Activated T-helper 9 cell treated with anti-CD3 and anti-CD28 coated beads, Interleukin-2, amount 50 U/mL, for 16 hours (primary cell): Measurements from ENCODE around the gene MMEL1.
"Not testable (repeated sequence)": the region's sequence is repeated elsewhere in the genome, so short reads cannot be mapped to it uniquely, and the experiment has no call there.

Experiments
- DNase-seq: peaks from one replicate; pipeline ENCODE4 v3.0.0-alpha.2; 2020; ENCODE audit warnings: low read depth

The MMEL1 gene

DNA sequence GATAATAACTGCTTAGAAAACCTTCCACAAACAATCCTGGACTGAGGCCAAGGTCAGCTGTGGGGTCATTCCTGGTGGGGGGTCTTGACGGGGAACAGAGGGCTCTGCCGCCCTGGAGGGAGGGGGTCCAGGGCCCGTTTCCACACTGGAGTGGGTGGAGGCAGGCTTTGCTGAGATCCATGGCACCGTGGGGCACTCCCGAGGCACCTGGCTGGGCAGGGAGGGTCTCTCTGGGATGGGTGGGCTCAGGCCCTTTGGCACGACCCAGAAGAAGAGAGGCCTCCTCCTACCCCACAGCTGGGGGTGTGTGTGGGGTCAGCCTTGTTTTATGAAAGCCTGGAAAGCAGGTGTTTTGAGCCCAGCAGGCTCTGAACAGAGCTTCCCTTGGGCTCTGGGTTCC lies 5.1 kb downstream of the MMEL1 start:
- DNase-seq, result no peak

DNA sequence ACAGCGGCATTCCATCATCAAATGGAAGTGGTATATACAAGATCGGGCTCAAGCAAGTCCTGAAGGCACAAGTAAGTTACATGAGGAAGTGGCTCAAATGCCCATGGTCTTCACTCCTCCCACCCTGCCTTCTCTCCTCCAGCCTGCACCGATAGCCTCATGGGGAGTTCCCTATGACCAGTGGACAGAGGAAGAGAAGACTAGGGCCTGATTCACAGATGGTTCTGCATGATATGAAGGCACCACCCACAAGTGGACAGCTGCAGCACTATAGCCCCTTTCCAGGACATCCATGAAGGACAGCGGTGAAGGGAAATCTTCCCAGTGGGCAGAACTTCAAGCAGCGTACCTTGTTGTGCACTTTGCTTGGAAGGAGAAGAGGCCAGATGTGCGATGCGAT lies 7.1 kb downstream of the MMEL1 start:
- not testable (repeated sequence) for DNase-seq

DNA sequence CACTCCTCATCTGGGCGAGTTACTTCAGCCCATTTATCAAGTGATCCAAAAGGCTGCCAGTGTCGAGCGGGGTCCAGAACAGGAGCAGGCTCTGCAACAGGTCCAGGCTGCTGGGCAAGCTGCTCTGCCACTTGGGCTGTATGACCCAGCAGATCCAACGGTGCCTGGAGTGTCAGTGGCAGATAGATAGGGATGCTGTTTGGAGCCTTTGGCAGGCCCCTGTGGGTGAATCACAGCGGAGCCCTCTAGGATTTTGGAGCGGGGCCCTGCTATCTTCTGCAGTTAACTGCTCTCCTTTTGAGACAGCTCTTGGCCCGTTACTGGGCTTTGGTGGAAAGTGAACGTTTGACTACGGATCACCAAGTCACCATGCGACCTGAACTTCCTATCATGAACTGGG lies 7.5 kb downstream of the MMEL1 start:
- DNase-seq, result no peak

DNA sequence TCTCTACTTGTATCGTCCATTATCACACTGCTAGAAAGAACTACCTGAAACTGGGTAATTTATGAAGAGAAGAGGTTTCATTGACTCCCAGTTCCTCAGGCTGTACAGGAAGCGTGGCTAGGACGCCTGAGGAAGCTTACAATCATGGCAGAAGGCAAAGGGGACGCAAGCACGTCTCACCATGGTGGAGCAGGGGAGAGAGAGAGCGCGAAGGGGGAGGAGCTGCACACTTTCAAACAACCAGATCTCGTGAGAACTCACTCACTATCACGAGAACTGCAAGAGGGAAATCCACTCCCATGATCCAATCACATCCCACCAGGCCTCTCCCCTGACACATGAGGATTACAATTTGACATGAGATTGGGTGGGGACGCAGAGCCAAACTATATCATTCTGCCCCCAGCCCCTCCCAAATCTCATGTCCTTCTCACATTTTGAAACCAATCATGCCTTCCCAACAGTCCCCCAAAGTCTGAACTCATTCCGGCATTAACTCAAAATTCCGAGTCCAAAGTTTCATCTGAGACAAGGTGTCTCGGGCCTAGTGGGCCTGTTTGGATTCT lies 8.0 kb downstream of the MMEL1 start:
- no peak for DNase-seq

DNA sequence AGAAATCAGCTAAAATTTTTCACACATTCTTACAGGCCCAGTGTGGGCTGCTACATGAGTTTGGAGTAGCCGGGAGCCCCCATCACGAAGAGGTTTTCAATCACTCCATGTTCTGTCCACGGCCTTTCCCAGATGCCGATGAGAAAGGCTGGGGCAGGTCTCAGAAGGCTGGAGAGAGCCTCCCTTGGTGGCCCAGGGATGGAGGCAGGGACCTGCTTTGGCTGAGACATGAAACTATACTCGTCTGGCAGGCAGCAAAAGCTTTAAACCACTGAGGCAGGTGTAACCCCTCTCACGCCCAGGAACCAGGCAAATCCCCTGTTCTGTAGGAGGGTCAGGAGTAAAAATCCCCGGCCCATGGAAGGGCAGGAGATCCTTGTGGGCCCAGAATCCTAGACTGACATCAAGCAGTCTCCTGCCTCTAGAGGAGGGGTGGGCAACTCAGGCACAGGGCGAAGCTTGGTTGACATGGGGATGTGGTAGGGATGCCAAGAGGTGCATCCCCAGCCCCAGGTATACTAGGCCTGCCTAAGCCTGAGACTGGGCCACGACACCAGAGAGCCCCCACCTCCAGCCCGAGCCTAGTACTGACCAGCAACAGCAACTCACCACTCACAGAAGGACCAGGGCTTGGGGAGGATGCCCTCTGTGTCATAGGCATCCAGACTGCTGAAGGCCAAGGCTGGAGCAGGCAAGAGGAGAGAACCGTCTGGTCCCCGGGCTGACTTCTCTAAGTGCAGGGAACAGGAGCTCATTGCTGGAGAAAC lies 9.1 kb downstream of the MMEL1 start:
- DNase-seq, result no peak

DNA sequence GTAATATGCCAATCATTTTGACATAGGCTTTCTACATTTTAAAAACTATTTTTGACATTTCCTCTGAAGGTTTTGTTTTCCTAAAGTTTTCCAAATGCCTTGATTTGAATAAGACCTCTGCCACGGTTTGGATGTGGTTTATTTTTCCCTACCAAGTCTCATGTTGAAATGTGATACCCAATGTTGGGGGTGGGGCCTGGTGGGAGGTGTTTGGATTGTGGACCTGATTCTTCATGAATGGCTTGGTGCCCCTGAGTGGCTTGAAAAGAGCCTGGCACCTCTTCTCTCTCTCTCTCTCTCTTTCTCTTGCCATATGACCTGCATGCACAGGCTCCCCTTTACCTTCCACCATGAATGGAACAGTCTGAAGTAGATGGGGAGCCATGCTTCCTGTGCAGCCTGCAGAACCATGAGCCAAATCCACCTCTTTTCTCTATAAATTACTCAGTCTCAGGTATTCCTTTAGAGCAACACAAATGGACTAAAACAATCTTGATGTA lies 14.8 kb downstream of the MMEL1 start:
- DNase-seq, result no peak

DNA sequence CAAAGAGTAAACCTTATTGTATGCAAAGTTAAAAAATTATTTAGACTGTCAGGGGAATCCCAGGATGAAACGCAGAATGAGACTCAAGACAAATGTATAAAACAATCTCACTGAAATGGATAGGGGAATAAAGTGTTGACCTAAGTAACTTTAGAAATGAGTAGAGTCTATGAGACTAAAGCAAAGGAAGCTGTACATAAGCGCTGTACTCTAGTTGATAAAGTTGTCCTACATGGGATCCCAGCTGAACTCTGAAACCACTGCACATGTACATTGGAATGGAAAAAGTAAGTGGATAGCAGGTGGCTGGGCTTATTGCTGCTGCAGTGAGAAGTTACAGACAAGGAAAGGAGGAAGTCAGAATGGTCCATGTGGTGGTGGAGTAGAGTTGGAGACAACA lies 18.7 kb downstream of the MMEL1 start:
- DNase-seq, result no peak

DNA sequence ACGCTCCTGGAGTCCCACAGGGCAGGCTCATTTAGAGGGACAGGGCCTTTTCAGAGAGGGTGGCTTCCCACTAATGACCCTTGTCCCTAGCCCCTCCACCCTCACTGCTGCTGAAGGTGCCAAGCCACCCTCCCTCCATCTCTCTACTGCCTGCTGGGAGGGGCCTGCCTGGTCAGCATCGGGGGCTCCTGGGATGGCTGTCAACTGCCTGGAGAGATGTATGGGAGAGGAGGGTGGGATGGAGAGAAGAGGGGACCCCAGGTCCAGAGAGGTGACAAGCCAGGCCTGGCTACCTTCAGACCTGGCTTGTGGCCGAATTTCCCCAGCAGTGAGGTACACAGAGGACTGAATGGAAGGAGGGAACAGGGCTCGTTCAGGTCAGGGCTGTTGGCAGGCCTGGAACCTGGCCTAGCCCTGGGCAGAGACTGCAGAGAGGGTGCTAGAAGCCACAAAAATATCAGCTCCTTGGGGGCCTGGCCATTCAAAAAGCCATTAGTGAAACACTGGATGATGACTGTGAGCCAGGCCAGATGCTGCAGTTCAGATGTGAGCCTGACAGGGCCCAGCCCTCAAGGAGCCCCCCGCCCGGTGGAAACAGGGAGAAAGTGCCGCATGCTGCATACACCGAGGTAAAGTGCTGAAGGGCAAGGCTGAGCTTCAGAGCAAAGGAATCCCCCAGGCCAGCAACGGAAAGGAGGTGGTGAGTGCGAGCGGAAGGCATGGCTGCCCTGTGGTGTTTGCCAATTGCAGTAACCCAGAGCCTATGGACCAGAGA lies 20.0 kb downstream of the MMEL1 start:
- no peak for DNase-seq

DNA sequence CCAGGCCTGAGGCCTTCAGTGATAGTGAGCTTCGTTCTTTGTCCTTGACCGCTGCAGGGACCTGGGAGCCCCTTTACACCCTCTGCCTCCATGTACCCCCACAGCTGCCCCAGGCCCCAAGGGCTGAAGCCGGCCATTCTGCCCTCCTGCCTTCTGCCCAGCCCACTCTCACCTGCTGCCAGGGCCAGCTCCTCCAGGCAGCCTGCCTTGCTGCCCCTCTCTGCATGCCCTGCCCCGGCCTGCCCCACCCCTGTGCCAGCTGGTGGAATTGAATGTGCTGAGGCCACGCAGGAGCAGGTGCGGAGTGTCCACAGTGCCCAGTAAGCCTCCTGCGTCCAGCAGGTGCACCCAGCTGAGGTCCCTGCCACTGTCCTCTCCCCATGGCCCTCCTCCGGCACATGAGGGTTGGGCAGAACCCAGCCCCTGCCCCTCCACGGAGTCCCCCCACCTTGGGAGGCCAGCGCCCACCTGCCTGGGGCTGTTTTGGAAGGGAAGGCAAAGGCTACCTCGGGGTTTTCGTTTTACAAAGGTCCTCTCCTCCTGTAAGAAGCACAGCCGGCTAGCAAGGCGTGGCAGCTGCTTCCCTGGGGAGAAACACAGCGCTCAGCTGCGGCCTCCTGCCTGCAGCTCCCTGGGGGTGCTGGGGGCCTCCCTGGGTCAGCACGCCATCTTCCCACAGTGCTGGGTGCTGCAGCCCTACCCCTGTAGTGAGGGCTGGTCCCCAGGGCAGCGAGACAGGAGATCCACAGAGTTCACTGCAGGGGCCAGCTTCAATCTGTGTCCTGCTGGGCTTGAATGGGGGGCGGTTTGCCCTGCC lies 21.0 kb downstream of the MMEL1 start:
- DNase-seq, result no peak

DNA sequence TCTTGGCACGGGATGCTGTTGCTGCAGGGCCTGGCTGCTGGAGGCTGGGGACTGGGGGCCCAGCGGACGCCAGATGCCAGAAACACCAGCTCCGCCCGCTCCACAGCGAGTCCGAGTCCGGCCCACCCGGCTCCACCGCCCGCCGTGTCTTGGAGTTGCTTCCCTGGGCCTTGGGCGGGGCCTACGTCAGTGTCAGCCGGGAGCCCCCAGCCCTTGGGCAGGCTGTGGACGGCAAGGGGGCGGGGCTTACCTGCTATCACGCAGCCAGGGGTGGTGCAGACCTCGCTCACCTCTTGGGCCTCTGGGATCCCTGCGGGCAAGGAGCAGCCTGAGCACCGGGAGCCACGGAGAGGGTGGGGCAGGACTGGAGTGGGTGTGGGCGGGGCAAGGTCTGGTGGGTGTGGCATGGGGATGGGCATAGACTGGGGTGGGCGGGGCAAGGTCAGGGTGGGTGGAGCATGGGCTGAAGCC lies 21.8 kb downstream of the MMEL1 start:
- DNase-seq, result no peak

DNA sequence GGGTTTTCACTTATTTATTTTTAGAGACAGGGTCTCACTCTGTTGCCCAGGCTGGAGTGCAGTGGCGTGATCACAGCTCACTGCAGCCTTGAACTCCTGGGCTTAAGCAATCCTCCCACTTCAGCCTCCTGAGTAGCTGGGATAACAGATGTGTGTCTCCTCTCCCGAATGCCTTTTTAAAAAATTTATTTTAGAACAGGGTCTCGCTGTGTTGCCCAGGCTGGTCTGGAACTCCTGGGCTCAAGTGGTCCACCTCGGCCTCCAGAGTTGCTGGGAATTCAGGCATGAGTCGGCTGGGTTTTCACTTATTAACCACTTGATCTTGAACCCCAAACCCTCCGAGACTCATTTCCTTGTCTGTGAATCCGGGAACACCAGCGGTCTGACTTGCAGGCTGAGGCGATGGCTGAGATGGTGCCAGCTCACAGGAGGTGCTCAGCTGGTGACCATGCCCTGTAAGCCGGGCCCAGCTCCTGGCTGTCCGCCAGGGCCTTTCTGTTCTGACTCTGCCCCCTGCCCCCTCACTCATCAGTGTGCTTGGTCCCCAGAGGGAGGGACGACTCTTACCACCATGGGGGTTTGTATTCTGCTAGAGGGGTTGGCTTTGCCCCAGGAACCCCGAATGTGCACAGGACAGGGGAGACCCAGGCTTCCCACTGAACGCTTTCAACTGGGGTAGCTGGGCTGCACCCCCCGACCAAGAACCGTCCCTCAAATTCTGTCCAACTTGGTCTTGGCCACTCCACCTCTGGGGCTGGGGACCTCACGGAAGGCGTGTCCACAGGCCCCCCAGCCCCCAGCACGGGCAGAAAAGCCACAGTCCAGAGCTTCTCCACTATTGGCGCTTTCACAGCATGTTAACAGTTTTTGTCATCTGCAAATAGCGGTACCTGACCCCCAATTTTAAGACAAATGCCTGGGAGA lies 22.5 kb downstream of the MMEL1 start:
- no peak for DNase-seq

DNA sequence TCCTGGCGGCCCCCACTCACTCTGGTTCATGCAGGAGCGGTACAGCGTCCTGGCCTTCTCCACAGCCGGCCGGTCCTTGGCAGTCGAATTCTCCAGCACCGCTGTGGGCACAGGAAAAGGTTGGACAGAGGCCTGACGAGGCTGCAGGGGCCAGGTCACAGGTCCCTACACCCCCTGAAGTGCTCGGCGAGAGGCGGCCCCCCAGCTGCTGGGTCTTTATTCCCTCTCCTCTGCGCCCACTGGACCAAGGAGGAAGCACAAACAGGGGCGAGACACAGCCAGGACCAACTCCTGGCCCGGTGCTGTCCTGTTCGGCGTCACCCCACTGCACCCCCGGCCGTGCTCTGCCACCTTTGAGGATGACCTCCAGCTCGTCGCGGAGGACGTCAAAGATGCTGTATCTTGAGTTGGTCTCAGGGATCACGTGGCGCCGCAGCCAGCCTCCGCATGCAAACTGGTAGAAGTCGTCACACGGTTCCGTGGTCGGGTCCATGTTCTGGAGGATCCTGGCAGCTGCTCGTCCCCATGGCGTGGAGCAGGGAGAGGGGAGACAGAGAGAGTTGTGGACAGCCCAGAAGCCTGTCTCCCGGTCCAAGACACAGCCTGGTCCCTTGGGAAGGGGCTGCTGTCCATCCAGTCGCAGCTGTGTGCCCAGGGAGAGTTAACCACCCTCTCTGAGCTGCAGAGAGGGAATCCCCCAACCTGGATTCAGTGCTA lies 23.3 kb downstream of the MMEL1 start:
- no peak for DNase-seq

DNA sequence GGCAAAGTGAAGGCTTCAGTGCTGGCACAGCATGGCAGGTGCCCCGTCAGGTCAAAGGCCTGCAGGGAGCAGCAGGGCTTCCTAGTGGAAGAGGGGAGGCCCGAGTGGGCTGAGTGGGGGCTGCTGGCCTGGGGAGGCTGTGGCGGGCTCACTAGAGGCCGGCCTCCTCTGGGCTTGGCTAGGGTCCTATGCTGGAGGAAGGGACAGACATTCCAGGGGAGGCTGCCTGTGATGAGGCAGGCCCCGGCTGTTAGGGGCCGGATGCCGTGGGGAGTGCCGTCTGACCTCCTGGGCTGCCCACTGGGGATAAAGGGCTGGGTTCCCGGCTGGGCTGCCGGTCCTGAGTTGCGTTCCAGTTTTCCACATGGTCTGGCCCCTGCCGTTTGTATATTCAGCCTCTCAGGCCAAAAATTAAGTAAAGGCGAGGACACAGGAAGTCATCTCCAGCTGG lies 25.1 kb downstream of the MMEL1 start:
- DNase-seq, result no peak

DNA sequence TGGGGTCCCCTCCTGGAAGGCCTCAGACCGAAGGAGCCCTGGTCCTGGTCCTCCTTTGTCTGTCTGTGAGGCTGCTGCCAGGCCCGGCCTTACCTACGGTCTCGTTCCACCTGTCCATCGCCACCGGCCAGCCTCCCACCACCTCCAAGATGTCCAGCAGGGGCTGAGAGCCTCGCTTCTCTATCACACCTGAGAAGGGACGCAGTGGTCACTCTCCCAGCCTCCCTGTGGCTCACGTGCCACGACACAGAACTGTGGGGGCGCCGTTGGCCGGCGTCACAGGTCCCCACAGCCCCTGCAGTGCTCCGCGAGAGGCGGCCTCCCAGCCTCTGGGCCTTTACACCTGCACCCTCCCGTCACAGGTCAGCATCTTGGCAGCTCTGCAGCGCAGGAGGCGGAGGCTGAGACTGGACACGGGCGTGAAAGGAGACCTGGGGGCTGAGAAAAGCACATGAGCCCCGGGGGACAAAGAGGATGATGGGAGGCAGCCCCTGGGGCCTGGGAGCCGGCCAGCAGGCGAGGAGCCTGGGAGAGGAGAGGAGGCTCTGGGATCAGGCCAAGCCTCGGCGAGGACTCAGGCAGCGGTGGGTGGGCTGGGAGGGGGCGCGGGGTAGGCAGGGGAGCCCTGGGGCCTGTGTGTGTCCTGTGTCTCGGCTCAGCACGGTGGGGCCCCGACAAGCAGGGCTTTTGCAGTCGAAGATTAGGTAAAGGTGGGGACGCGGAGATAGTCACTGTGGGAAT lies 25.8 kb downstream of the MMEL1 start:
- no peak for DNase-seq

DNA sequence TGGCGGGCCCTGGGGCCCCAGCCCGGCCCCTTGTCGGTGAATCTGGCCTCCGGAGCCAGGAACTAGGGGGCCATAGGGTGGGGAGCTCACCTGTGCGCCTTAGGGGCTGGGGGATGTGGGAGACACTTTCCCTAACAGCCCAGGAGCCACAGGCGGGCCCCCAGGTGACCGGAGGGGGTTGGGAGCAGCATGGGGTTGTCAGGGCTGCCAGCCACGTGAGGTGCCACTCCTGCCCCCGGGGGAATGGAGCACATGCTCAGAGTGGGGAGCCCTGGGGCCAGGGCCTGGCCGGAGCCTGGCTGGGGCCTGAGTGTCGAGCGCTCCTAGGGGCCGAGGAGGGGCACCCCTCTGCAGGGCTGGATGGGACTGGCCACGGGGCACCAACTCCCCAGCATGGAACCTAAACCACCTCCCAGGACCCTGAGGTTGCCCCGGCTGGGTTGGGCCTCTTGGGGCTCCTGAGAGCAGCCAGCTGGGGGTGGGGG lies 26.4 kb downstream of the MMEL1 start:
- no peak for DNase-seq

DNA sequence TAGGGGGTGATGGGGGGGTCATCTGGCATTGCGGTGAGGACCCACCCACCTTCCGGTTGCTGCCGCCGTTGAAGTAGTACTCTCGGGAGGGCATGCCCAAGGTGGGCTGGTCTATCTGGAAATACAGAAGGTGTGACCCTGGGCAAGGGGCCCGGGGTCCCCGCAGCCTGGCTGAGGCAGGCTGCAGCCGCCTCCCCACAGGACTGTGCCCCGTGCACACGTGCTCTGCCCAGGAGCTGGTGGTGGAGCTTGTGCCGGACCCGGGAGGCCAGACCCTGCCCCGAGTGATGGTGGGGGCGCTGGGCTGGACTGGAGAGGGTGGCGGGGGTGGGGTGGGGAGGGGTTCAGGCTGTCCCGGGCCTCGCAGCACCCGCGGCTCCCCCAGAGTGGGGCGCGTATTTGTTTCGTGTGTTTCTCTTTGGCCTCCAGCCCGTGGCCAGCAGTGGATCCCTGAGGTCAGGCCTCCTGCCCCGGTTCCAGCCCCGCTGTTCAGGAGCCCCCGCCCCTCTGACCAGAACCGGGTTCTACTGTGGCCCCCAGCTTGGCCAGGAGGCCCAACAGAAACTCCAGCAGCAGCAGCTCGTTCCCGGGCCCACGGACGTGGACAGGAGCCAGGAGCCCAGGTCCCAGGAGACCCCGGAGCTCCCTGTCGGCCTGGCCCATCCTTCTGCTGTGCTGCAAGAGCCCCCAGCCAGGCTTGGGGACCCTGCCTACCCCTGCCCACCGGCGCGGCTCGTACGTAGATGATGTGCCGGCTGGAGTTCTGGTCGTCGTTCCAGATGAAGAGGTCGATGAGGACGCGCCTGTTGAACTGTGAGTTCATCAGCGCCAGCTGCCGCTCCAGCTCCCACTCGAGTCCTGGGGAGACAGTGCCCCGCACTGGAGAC lies 27.1 kb downstream of the MMEL1 start:
- DNase-seq, result no peak

DNA sequence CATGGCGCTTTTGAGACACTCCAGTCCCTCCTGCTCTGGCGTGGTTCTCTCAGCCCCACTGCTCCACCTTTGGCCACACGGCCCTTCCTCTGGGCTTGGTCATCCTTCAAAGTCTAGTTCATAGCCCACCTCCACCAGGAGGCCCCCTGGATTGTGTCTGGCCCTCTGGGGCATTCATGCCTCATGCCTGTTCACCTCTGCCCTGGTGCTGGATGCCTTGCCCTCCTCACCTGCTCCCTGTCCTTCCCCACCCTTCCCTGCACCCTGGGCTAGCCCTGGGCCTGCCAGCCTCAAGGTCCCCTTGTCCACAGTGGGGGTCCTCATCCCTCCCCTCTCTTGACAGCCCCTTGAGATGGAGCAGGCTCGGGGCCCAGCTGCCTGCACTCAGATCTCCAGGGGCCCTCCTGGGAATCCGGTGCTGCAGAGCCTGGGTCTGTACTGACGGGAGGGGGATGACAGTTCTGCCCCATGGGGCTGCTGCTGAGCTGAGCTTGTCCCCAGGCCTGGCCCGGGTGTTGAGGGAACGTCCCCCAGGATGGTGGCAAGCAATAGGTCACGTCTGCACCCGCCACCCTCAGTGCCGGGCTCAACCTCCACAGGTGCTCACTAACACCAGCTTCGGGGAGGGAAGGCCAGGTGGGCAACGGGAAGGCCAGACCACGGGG lies 27.8 kb downstream of the MMEL1 start:
- no peak for DNase-seq
